Adrenal gland (tissue), 5 donors: ENCODE results near the gene CCDC102A.

Experiments used
- CTCF ChIP-seq, 6 experiments: fragments of 450-650 bp in 4 of 6; fragments of 200-600 bp in 2 of 6; sonication (generic) in 1 of 6; IDR thresholded peaks; 1 replicate in 5 of 6; 2 replicates in 1 of 6; pipeline versions ENCODE4 v1.5.1 to v1.8.0; 2016 to 2021; ENCODE audit warnings: antibody characterized with exemption in 6 of 6, mild to moderate bottlenecking in 2 of 6, moderate library complexity in 1 of 6
- POLR2A ChIP-seq, 2 donors: fragments of 450-650 bp; IDR thresholded peaks; one replicate each; pipeline ENCODE4 v1.6.1; 2017; ENCODE audit warnings: antibody characterized with exemption in 2 of 2, mild to moderate bottlenecking in 2 of 2, moderate library complexity in 1 of 2
- donor health status: DM: no; HTN: no; CAD: no.

DNA sequence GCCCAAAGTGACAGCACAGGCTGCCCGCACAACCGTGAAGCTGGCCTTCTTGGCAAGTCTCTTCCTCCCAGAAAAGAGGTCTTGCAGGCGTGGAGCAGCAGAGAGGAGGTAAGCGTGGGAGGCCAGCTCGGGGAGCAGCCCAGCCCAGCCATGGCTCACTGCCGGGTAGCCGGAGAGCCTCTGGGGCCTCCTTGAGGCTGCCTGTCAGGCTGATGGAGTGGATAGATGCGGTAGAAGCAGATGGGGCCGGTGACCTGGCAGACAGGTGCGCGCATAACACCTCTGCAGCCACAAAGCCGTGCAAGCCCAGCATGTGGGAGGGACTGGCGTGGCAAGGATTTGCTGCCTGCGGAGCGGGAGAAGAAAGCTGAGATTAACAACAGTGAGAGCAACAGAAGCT, 33.0 kb downstream of the CCDC102A start:
- TF ChIP-seq POLR2A (IDR thresholded peaks at IDR 0.05) (no peak), CTCF (IDR thresholded peaks at IDR 0.05) (no peak)
